K562 (cell line): ENCODE data around the gene VASH1. TPM values are rescaled to one million over a fixed set of nuclear protein-coding genes. Genes with fewer than 3 reads are reported as not detected.

Experiments used
- AFF1 ChIP-seq, 2 experiments: fragments of 450-650 bp; IDR thresholded peaks; 2 replicates each; pipeline ENCODE4 v1.6.1; 2018; ENCODE audit warnings: mild to moderate bottlenecking in 2 of 2, low read depth in 1 of 2; ENCODE audit not compliant: partially characterized antibody in 2 of 2
- ARHGAP35 ChIP-seq: fragments of 450-650 bp; IDR thresholded peaks from 2 replicates; pipeline ENCODE4 v1.6.1; 2018; ENCODE audit not compliant: partially characterized antibody
- DDX20 ChIP-seq: fragments of 450-650 bp; IDR thresholded peaks from 2 replicates; pipeline ENCODE4 v1.6.1; 2016; ENCODE audit warnings: missing genetic modification characterization, low read depth, mild to moderate bottlenecking, missing compliant biosample characterization, moderate library complexity
- PRDM10 ChIP-seq: fragments of 450-650 bp; IDR thresholded peaks from 2 replicates; pipeline ENCODE4 v1.6.1; 2018; ENCODE audit not compliant: partially characterized antibody
- THRA ChIP-seq: fragments of 450-650 bp; IDR thresholded peaks from 2 replicates; pipeline ENCODE4 v1.6.1; 2017; ENCODE audit warnings: mild to moderate bottlenecking, moderate library complexity
- ZNF407 ChIP-seq: fragments of 450-650 bp; IDR thresholded peaks from 2 replicates; pipeline ENCODE4 v1.6.1; 2016; ENCODE audit warnings: low read depth
- polyA plus RNA-seq, 8 experiments: library from polyadenylated mRNA; depleted of rRNA in 4 of 8; stranded (reverse) in 5 of 8; unstranded in 3 of 8; fragments of >200 nt; fragmentation: Nextera tagmentation in 2 of 8; fragmentation: Illumina TruSeq in 1 of 8; extraction: Ambion mirVana in 2 of 8; extraction: Trizol in 1 of 8; gene quantifications; 2 replicates each; pipeline versions ENCODE4 v1.2.1 to v1.2.3, GENCODE V29; 2011 to 2014; ENCODE audit warnings: inconsistent platforms in 1 of 8, missing spikeins in 1 of 8
- total RNA-seq, 7 experiments: library from RNA; depleted of rRNA in 6 of 7; stranded (reverse); fragments of >200 nt in 6 of 7; fragmentation: Illumina TruSeq in 2 of 7; extraction: Trizol in 2 of 7; gene quantifications; 2 replicates each; pipeline versions ENCODE4 v1.2.1 to v1.2.3, GENCODE V29; 2011 to 2021; ENCODE audit warnings: low replicate concordance in 1 of 7

VASH1 gene
- total and polyA plus RNA-seq, 9 of the 15 experiments (the other 6 are each of a cell fraction or from before 2014, with no cell fraction given): 0.01 to 0.43 (median 0.13) TPM; not detected in 1

GRCh38 chr14:76761136-76761959, at the start of gene VASH1 (continued):
- TF ChIP-seq ZNF407 (no peak), DDX20 (tag) (no peak), AFF1 (IDR thresholded peaks at IDR 0.05; ENCODE audit: low read depth in 1 of 2, partially characterized antibody in 2 of 2) (no peak), THRA (no peak), PRDM10 (no peak), ARHGAP35 (no peak)
